GM18511 (cell line): ENCODE measurements around the gene PLEKHA7.

Source experiments
- ATAC-seq: cut with Tn5 transposase; IDR thresholded peaks from one replicate; pipeline ENCODE4 v1.9.1; 2021; ENCODE audit warnings: mild to moderate bottlenecking, moderate library complexity; ENCODE audit not compliant: unreplicated experiment

The PLEKHA7 gene

GRCh38 chr11:16946477-16947282 lies 67.5 kb downstream of the PLEKHA7 start:
- peak; percentile 73 for ATAC-seq

- peak; percentile 85 for ATAC-seq
These were observed 68.3 kb downstream of the PLEKHA7 start for GRCh38 chr11:16945671-16946469.

GRCh38 chr11:16942911-16943310 lies 71.3 kb downstream of the PLEKHA7 start:
- ATAC-seq: no peak

GRCh38 chr11:16942342-16942741 lies 71.9 kb downstream of the PLEKHA7 start:
- no peak for ATAC-seq

- no peak for ATAC-seq
These were observed 72.3 kb downstream of the PLEKHA7 start for GRCh38 chr11:16941935-16942334.

- ATAC-seq: no peak
These were observed 76.2 kb downstream of the PLEKHA7 start for GRCh38 chr11:16938061-16938460.

GRCh38 chr11:16936643-16937042 lies 77.6 kb downstream of the PLEKHA7 start:
- ATAC-seq: no peak

GRCh38 chr11:16935518-16936302 lies 78.5 kb downstream of the PLEKHA7 start:
- peak; percentile 59 for ATAC-seq

GRCh38 chr11:16933756-16934603 lies 80.2 kb downstream of the PLEKHA7 start:
- no peak for ATAC-seq

GRCh38 chr11:16933291-16933690 lies 80.9 kb downstream of the PLEKHA7 start:
- no peak for ATAC-seq

- ATAC-seq: no peak
These were observed 86.2 kb downstream of the PLEKHA7 start for GRCh38 chr11:16928044-16928443.

- ATAC-seq: no peak
These were observed 87.2 kb downstream of the PLEKHA7 start for GRCh38 chr11:16926883-16927626.

GRCh38 chr11:16925561-16926065 lies 88.6 kb downstream of the PLEKHA7 start:
- peak; percentile 42 for ATAC-seq

- peak; percentile 48 for ATAC-seq
These were observed 89.2 kb downstream of the PLEKHA7 start for GRCh38 chr11:16924826-16925560.

- peak; percentile 68 for ATAC-seq
These were observed 89.8 kb downstream of the PLEKHA7 start for GRCh38 chr11:16924462-16924825.

- peak; percentile 56 for ATAC-seq
These were observed 90.2 kb downstream of the PLEKHA7 start for GRCh38 chr11:16923987-16924386.

- no peak for ATAC-seq
These were observed 92.5 kb downstream of the PLEKHA7 start for GRCh38 chr11:16921668-16922067.

GRCh38 chr11:16921019-16921418 lies 93.2 kb downstream of the PLEKHA7 start:
- ATAC-seq: no peak

GRCh38 chr11:16920559-16920958 lies 93.7 kb downstream of the PLEKHA7 start:
- no peak for ATAC-seq
